Stimulated activated CD8-positive, alpha-beta memory T cell treated with anti-CD3 and anti-CD28 coated beads, Interleukin-15, amount 100 ng/mL, for 4 hours (primary cell): ENCODE data around the gene SPDYE6.
"Not testable (repeated sequence)": the region's sequence is repeated elsewhere in the genome, so short reads cannot be mapped to it uniquely, and the experiment has no call there.

Experiments
- DNase-seq, 2 donors: peaks; one replicate each; pipeline ENCODE4 v3.0.0-alpha.2; 2020; ENCODE audit warnings: low read depth in 2 of 2

SPDYE6 gene

GRCh38 chr7:102318482-102318971 lies 37.7 kb downstream of the SPDYE6 start:
- DNase-seq = no peak

DNA sequence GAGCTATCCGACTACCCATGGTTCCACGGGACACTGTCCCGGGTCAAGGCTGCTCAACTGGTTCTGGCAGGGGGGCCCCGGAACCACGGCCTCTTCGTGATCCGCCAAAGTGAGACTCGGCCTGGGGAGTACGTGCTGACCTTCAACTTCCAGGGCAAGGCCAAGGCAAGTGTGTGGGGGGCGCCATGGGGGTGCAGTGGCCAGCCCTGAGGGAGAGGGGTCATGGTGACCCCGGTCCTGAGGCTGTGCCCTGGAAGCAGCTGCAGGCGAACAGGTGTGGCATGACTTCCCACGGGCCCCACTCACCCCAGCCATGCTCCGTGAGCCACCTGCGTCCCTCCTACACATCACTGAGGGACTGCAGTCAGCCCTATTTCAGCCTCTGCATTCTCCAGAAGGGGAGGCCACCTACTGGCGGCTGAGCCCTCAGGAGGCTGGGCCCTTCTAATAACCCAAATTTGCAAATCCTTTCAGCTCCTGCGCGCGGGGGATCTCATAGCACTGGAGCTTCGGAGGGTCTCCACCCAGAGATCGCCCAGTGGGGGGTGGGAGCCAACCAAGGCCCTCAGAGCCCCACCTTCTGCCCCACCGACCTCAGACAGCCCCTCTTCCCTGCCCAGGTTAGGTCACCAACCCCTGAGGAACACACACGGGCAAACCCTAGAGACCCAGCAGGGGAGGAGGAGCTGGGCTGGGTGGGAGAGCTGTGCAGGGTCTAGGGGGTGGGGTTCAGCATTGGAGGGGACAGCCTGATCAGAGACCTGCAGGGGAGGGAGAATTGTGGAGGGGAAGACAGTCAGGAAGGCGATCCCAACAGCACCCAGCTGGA lies 38.8 kb downstream of the SPDYE6 start:
- DNase-seq = no peak

- no peak for DNase-seq
Observed at GRCh38 chr7:102313997-102314780, 42.1 kb downstream of the SPDYE6 start.

GRCh38 chr7:102312317-102312716 lies 43.9 kb downstream of the SPDYE6 start:
- no peak for DNase-seq

DNA sequence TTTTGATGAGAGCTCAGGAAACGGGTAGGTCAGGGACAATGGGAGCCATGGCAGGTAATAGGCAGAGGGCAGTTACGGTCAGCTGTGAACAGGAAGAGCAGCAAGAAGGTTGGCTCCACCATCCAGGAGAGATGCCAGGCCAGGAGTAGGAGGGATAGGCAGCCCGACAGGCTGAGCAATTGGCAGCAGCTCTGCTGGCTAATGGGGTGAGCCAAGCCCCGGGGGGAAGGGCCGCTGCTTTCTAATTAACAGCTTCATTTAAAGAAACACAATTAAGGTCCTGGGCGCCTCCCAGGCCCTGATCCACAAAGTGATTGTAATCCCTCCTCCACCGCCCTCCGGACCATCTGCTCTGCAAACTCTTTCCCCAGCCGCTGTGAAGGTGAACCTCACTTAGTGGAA lies 45.8 kb downstream of the SPDYE6 start:
- DNase-seq = no peak

- no peak for DNase-seq
Observed at GRCh38 chr7:102306916-102307677, 49.1 kb downstream of the SPDYE6 start.

DNA sequence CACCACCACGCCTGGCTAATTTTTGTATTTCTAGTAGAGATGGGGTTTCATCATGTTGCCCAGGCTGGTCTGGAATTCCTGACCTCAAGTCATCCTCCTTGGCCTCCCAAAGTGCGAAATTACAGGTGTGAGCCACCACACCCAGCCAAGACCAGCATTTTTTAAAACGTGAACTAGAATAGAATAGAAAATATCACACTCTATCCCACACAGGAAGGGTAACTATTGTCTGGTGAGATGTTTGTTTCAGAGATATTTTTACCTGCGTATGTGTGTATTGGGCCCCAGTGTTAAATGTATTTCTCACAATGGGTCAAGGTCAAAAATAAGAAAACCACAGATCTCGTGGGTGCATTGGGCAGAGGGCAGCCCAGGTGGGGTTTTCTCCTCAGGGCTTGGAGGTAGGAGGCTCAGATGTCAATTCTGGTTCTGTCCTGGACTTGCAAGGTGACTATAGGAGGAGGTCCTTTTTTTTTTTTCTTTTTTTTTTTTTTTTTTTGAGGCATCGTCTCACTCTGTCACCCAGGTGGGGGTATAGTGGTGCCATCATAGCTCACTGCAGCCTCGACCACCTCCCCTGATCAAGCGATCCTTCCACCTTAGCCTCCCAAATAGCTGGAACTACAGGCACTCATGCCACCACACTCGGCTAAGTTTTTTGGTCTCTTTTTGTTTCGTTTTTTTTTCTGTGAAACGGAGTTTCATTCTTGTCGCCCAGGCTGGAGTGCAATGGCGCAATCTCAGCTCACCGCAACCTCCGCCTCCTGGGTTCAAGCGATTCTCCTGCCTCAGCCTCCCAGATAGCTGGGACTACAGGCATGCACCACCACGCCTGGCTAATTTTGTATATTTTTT lies 50.6 kb downstream of the SPDYE6 start:
- no peak for DNase-seq

DNA sequence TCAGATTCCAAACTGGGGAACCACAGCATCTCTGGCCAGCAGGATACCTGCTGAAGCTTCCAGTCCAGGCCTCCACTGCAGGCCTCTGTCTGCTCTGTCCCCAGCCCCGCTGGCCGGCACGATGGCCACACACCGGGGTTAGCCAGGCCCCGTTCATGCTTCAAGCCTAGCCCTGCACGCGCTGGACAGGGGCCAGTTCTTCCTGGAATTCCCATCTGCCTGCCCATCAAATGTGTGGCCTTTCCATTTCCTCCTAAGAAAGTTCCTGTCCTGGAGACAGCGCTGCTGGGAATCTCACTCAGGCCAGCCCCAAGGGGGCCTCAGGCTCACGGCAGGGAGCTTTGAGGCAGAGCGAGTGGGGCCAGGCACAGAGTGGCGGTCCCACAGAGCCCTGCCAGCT lies 51.6 kb downstream of the SPDYE6 start:
- DNase-seq = no peak

GRCh38 chr7:102303669-102304422 lies 52.4 kb downstream of the SPDYE6 start:
- DNase-seq = no peak

GRCh38 chr7:102302025-102302424 lies 54.2 kb downstream of the SPDYE6 start:
- DNase-seq = no peak

DNA sequence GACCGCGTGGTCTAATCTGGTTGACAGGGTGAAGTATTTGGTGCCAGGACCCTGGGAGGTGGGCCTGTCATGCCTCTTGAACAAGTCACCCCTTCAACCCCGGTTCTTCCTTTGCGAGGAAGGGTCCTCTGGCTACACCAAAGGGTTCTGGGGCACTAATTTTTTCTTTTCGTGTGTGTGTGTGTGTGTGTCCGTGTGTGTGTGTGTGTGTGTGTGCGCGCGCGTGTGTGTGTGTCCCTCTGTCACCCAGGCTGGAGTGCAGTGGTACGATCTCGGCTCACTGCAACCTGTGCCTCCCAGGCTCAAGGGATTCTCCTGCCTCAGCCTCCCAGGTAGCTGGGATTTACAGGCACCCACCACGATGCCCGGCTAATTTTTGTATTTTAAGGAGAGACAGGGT lies 54.9 kb downstream of the SPDYE6 start:
- not testable (repeated sequence) for DNase-seq

- DNase-seq = no peak
Observed at GRCh38 chr7:102300643-102301221, 55.5 kb downstream of the SPDYE6 start.

DNA sequence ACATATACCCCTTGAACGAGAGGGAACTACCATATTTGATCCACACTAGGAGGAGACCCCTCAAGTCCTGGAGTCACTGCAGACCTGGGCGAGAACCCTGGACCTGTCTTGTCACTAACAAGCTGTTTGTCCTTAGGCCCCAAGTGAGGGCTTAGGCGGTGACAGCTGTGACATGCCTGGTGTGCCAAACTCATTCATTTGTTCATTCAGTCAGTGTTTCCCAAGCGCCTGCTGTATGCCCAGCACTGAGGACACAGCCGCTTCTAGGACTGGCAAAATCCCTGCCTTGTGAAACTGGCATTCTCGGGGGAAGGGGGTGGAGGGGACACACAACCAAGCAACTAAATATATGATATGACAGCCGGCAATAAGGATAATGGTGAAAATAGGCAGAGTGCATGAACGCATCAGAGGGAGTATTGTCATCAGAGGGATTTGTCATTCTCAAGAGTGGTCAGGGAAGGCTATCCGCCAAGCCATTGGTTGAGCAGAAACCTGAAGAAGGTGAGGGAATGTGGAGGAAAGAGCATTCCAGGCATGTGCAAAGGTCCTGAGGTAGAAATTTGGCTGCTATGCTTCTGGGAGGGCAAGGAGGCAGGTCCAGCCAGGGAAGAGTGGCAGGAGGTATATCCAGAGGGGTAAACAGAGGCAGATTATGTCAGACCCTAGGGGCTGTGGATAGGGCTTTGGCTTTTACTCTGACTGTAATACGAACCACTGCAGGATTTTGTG lies 58.6 kb downstream of the SPDYE6 start:
- no peak for DNase-seq

DNA sequence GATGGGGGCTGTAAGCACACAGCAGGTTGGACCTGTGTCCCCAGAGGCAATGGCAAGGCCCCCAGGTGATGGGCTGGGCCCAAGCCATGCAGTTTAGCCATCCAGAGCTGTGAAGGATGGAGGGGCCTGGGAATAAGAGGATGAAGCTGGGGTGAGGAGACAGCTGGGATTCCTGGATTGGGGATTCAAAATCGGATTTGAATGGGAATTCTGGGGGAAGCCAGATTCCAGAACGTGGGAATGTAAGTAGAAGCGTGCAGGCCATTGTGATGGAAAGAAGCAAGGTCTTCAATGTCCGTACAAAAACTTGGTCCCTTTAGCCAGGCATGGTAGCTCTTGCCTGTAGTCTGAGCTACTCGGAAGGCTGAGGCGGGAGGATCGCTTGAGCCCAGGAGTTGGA lies 59.7 kb downstream of the SPDYE6 start:
- DNase-seq = no peak

DNA sequence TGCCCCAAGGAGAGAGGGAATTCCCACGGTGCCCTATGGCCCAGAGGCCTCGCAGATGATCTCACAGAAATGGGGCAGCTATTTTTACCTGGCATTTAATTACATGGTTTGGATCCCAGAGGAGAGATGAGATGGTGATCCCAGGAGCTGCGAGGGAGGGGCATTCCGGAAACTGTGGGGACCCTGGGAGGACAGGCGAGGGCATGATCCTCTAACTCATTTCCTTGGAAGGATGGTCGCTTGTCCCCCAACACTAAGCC lies 60.1 kb downstream of the SPDYE6 start:
- DNase-seq = no peak
